SK-N-MC (cell line): ENCODE results near the gene PASD1.

Source experiments
- EZH2 ChIP-seq: fragments of 200-600 bp; sonication (generic); IDR thresholded peaks from one replicate; pipeline ENCODE4 v1.6.1; 2017; ENCODE audit warnings: antibody characterized with exemption
- FOXP2 ChIP-seq: optimal IDR thresholded peaks from 2 replicates; pipeline ENCODE3; 2011; ENCODE audit warnings: mild to moderate bottlenecking, moderate library complexity; ENCODE audit not compliant: insufficient read depth; ENCODE audit errors: extremely low read length, control extremely low read depth
- POLR2AphosphoS5 ChIP-seq: IDR thresholded peaks from 2 replicates; pipeline ENCODE4 v1.6.1; 2012; ENCODE audit warnings: mild to moderate bottlenecking, low read depth, low read length, borderline replicate concordance

- TF ChIP-seq POLR2AphosphoS5 (no peak), EZH2 (no peak), FOXP2 (no peak)
These were observed 161.8 kb downstream of the PASD1 start for GRCh38 chrX:151725338-151725614.
